Hepatocyte (in vitro differentiated cells): ENCODE results near the gene DMBT1. TPM values are rescaled to one million over a fixed set of nuclear protein-coding genes. Genes with fewer than 3 reads are reported as not detected.

Experiments
- DNase-seq: peaks from one replicate; pipeline ENCODE4 v3.0.0-alpha.2; 2016; ENCODE audit warnings: low spot score
- H2AFZ ChIP-seq: fragments of 200-600 bp; sonication (generic); 2 replicates; pipeline ENCODE4 v1.6.0; 2016; ENCODE audit warnings: antibody characterized with exemption, mild to moderate bottlenecking
- H3K27ac ChIP-seq: fragments of 200-600 bp; sonication (generic); 2 replicates; pipeline ENCODE4 v1.5.1; 2016; ENCODE audit warnings: mild to moderate bottlenecking
- H3K27me3 ChIP-seq: fragments of 200-600 bp; sonication (generic); 2 replicates; pipeline ENCODE4 v1.6.1; 2016
- H3K36me3 ChIP-seq: fragments of 200-600 bp; sonication (generic); replicated peaks from 2 replicates; pipeline ENCODE4 v1.5.1; 2016; ENCODE audit warnings: low read depth; ENCODE audit not compliant: insufficient read depth
- H3K4me1 ChIP-seq: fragments of 200-600 bp; sonication (generic); 2 replicates; pipeline ENCODE4 v1.5.1; 2016; ENCODE audit warnings: mild to moderate bottlenecking, moderate library complexity; ENCODE audit not compliant: insufficient read depth
- H3K4me2 ChIP-seq: fragments of 200-600 bp; sonication (generic); 2 replicates; pipeline ENCODE4 v1.6.0; 2016
- H3K4me3 ChIP-seq: fragments of 200-600 bp; sonication (generic); 2 replicates; pipeline ENCODE4 v1.5.1; 2016; ENCODE audit warnings: mild to moderate bottlenecking
- H3K79me2 ChIP-seq: fragments of 200-600 bp; sonication (generic); 2 replicates; pipeline ENCODE4 v1.6.0; 2017; ENCODE audit warnings: mild to moderate bottlenecking
- H3K9me2 ChIP-seq: fragments of 200-600 bp; sonication (generic); replicated peaks from 2 replicates; pipeline ENCODE4 v1.6.0; 2017; ENCODE audit warnings: mild to moderate bottlenecking; ENCODE audit not compliant: insufficient read depth
- H3K9me3 ChIP-seq: fragments of 200-600 bp; sonication (generic); 2 replicates; pipeline ENCODE4 v1.5.1; 2016; ENCODE audit warnings: low read depth, mild to moderate bottlenecking
- H4K20me1 ChIP-seq: fragments of 200-600 bp; sonication (generic); 2 replicates; pipeline ENCODE4 v1.6.0; 2016; ENCODE audit warnings: mild to moderate bottlenecking; ENCODE audit not compliant: insufficient read depth, poor library complexity, severe bottlenecking
- EZH2 ChIP-seq: fragments of 200-600 bp; sonication (generic); IDR thresholded peaks from 2 replicates; pipeline ENCODE4 v1.6.1; 2016; ENCODE audit warnings: antibody characterized with exemption, mild to moderate bottlenecking, borderline replicate concordance
- EZH2phosphoT487 ChIP-seq: fragments of 200-600 bp; sonication (generic); IDR thresholded peaks from one replicate; pipeline ENCODE4 v1.6.1; 2018; ENCODE audit warnings: antibody characterized with exemption, mild to moderate bottlenecking, low read depth, moderate library complexity; ENCODE audit not compliant: unreplicated experiment, severe bottlenecking
- WGBS: methylation state at CpG from one replicate; pipeline ENCODE4 v1.1.6; 2016; ENCODE audit warnings: low lambda C conversion rate; ENCODE audit errors: missing lambda C conversion rate; 5-methylcytosine and 5-hydroxymethylcytosine counted together
- polyA plus RNA-seq: library from polyadenylated mRNA; unstranded; fragments of >200 nt; fragmentation: Nextera tagmentation; extraction: Ambion mirVana; gene quantifications from 2 replicates; pipeline ENCODE4 v1.2.1, GENCODE V29; 2016
- total RNA-seq: library from RNA; depleted of rRNA; stranded (reverse); fragments of >200 nt; gene quantifications from 2 replicates; pipeline ENCODE4 v1.2.3, GENCODE V29; 2014
- TF ChIP-seq, protein P1 (sequence below): fragments of 200-600 bp; sonication (generic); IDR thresholded peaks from 2 replicates; pipeline ENCODE4 v1.5.1; 2016; ENCODE audit warnings: antibody characterized with exemption, mild to moderate bottlenecking; ENCODE audit not compliant: poor library complexity

The DMBT1 gene
- total and polyA plus RNA-seq, 2 experiments from 2014 or later: 1.5 TPM; not detected in 1

DNA sequence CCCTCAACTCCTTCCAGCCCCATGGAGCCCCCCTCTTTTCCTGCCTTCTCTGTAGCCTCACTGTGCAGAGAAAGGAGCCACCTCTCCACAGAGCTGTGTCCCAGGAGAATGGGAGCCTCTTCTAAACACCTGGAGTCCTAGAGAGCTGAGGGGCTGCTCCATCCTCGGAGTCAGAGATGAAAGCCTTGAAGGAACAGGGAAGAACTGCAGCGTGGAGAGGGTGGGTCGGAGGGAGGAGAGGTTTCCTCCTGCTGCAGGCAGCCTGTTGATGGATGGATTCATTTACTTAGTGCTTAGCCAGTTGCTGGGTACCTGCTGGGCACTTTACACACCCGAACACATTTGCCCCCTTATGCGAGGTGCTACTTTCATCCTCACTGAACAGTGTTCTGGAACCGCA is 100.1 kb downstream of the DMBT1 start:
- no peak overlapping the region for H3K27ac ChIP-seq
- no peaks in the 10 kb centered on the region for H3K36me3 ChIP-seq
- no peak overlapping the region for H2AFZ ChIP-seq
- H3K79me2 ChIP-seq: no peaks in the 10 kb centered on the region
- no peak overlapping the region for H3K4me3 ChIP-seq
- H3K9me2 ChIP-seq: no peaks in the 10 kb centered on the region
- DNase-seq: no peak
- TF ChIP-seq EZH2phosphoT487 (no peak), EZH2 (no peak)
- TF ChIP-seq, protein P1, sequence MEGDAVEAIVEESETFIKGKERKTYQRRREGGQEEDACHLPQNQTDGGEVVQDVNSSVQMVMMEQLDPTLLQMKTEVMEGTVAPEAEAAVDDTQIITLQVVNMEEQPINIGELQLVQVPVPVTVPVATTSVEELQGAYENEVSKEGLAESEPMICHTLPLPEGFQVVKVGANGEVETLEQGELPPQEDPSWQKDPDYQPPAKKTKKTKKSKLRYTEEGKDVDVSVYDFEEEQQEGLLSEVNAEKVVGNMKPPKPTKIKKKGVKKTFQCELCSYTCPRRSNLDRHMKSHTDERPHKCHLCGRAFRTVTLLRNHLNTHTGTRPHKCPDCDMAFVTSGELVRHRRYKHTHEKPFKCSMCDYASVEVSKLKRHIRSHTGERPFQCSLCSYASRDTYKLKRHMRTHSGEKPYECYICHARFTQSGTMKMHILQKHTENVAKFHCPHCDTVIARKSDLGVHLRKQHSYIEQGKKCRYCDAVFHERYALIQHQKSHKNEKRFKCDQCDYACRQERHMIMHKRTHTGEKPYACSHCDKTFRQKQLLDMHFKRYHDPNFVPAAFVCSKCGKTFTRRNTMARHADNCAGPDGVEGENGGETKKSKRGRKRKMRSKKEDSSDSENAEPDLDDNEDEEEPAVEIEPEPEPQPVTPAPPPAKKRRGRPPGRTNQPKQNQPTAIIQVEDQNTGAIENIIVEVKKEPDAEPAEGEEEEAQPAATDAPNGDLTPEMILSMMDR: no peak
- H3K9me3 ChIP-seq: no peaks in the 10 kb centered on the region
- H4K20me1 ChIP-seq: no peaks in the 10 kb centered on the region
- H3K4me1 ChIP-seq: no peaks in the 10 kb centered on the region
- H3K27me3 ChIP-seq: peaks cover 11% of the 10 kb centered on the region
- H3K4me2 ChIP-seq: no peak overlapping the region
- WGBS: 91% methylated on average over 6 of the region's 6 CpGs

DNA sequence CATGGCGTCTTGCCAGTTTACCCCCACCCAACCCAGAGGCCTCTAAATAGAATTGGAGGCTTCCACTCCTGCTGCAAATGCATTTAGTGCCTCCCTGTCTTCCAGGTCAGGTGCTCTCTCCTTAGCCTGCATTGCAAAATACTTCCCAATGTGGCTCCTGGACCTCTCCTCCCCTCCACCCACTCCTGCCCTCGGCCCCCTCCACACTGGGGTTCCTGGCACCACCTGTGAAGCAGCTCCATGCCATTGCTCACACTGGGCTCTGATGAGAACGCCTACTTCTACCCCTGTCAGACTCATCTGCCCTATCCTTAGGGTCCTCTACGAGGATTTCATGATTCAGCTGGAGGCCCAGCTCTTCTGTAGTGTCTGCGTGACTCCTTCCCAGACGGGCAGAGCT is 101.7 kb downstream of the DMBT1 start:
- 81% methylated on average over 6 of the region's 6 CpGs for WGBS
- no peaks in the 10 kb centered on the region for H3K4me1 ChIP-seq
- H3K9me3 ChIP-seq: no peaks in the 10 kb centered on the region
- no peak for DNase-seq
- H3K4me2 ChIP-seq: no peak overlapping the region
- H2AFZ ChIP-seq: no peak overlapping the region
- no peaks in the 10 kb centered on the region for H3K36me3 ChIP-seq
- H3K79me2 ChIP-seq: no peaks in the 10 kb centered on the region
- TF ChIP-seq EZH2 (no peak), EZH2phosphoT487 (no peak)
- TF ChIP-seq, protein P1: no peak
- H4K20me1 ChIP-seq: no peaks in the 10 kb centered on the region
- no peak overlapping the region for H3K27ac ChIP-seq
- no peaks in the 10 kb centered on the region for H3K9me2 ChIP-seq
- H3K27me3 ChIP-seq: peaks cover 12% of the 10 kb centered on the region
- H3K4me3 ChIP-seq: no peak overlapping the region

DNA sequence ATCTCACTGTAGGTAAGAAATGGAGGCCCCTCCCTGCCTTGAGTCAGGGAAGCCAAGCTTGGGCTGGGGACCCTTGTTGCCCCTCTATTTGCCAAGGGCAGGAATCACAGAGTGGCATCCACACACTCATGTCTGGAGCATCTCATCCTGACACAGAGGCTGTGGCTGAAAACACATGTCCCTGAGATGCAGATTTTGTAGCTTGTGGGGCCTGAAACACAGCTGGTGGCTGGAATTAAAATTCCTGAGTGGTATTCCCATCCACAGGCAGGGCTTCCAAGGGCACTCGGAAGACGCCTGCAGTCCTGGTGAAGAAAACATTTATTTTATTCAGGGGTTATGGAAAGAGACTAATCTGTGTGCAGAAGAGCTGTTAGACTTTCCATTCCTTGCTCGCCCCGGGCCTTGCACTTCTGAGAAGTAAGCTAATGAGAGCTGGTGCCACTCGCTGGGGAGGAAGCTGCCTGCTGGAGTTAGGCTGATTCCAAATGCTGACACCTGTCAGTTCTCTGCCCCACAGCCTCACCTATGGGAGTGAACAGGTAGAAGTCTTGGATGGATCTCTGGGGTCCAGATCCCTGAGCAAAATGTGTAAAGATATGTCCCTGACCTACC is 103.1 kb downstream of the DMBT1 start:
- 87% methylated on average over 5 of the region's 5 CpGs for WGBS
- TF ChIP-seq, protein P1: no peak
- TF ChIP-seq EZH2 (no peak), EZH2phosphoT487 (no peak)
- no peaks in the 10 kb centered on the region for H3K4me1 ChIP-seq
- H3K4me2 ChIP-seq: no peak overlapping the region
- no peak overlapping the region for H3K27ac ChIP-seq
- no peak overlapping the region for H3K4me3 ChIP-seq
- H2AFZ ChIP-seq: no peak overlapping the region
- H3K79me2 ChIP-seq: no peaks in the 10 kb centered on the region
- DNase-seq: no peak
- no peaks in the 10 kb centered on the region for H3K9me2 ChIP-seq
- H3K27me3 ChIP-seq: peaks cover 11% of the 10 kb centered on the region
- no peaks in the 10 kb centered on the region for H4K20me1 ChIP-seq
- no peaks in the 10 kb centered on the region for H3K9me3 ChIP-seq
- H3K36me3 ChIP-seq: no peaks in the 10 kb centered on the region

DNA sequence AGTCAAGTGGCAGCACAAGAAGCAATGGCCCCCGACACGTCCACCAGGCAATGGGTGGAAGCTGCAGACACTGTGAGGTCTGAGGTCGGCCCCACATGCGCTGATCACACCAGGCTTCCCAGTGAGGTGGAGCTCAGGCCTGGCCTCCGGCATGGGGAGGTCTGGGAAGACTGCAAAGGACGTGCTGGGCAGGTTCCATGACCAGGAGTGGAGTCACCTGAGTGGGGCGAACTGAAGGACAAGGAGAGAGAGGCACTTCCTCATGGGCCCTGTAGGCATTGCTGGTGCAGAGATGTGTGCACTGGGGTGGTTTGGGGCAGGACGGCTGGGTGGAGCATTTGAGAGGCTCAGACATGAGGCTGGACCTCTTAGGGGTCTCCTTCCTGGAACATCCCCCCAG is 103.9 kb downstream of the DMBT1 start:
- H2AFZ ChIP-seq: no peak overlapping the region
- no peaks in the 10 kb centered on the region for H3K36me3 ChIP-seq
- no peaks in the 10 kb centered on the region for H3K9me3 ChIP-seq
- no peak for TF ChIP-seq EZH2
- TF ChIP-seq EZH2phosphoT487: no peak
- TF ChIP-seq, protein P1: no peak
- no peak overlapping the region for H3K4me3 ChIP-seq
- WGBS: 92% methylated on average over 8 of the region's 8 CpGs
- H3K27ac ChIP-seq: no peak overlapping the region
- H3K27me3 ChIP-seq: peaks cover 14% of the 10 kb centered on the region
- no peak overlapping the region for H3K4me2 ChIP-seq
- DNase-seq: no peak
- H3K9me2 ChIP-seq: no peaks in the 10 kb centered on the region
- H3K4me1 ChIP-seq: no peaks in the 10 kb centered on the region
- H4K20me1 ChIP-seq: no peaks in the 10 kb centered on the region
- no peaks in the 10 kb centered on the region for H3K79me2 ChIP-seq
